Stimulated activated CD8-positive, alpha-beta memory T cell treated with anti-CD3 and anti-CD28 coated beads, Interleukin-2, amount 100 ng/mL, for 1 hour (primary cell): Measurements from ENCODE around the gene FBXL22.

Experiments
- DNase-seq, 2 donors: peaks; one replicate each; pipeline ENCODE4 v3.0.0-alpha.2; 2020; ENCODE audit warnings: low read depth in 2 of 2

FBXL22 gene

GRCh38 chr15:63597038-63597790 lies at the start of gene FBXL22:
FBXL22 (plus strand) TSS chr15:63597387; CDS start chr15:63597393, 6 bp downstream.
- DNase-seq = no peak

GRCh38 chr15:63551400-63551799 lies 45.8 kb upstream of the FBXL22 start:
- no peak for DNase-seq

GRCh38 chr15:63553388-63553791 lies 43.8 kb upstream of the FBXL22 start:
- no peak for DNase-seq

GRCh38 chr15:63554337-63554927 lies 42.8 kb upstream of the FBXL22 start:
- no peak for DNase-seq

DNA sequence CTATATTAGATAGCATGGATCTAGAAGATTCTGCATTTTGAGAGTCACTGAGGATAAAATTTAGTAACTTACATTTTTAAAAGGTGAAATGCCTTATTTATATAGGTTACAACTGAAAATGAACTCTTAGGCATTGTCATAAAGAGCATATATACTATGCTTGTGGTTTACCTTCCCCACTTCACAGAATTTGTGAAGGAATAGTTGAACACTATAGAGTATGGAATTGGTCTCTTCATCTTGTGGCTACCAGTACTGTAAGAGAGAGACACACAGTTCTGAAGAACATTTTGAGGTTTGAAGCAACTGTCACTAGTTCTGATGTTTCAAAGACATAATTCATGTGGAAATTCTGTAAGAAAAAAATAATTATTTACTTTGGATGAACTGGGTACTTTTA lies 41.7 kb upstream of the FBXL22 start:
- no peak for DNase-seq

DNA sequence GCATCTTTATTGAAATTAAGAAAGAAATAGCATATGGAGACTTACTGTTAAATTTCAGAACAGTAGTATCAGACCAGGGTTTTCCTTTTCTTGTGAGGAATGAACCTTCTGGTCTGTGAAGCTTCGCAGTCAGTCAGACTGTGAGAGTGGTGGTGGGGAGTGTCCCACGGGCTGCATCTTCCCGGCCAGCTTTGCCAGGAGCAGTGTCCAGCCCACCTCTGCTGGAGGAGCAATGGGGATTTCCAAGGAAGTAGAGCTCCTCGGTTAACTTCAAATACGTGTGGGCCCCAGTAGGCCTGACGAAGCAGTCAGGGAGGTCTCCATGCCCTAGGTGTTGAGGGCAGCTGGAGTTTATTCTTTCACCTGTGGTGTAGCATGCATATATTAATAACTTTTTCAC lies 40.9 kb upstream of the FBXL22 start:
- DNase-seq = no peak

DNA sequence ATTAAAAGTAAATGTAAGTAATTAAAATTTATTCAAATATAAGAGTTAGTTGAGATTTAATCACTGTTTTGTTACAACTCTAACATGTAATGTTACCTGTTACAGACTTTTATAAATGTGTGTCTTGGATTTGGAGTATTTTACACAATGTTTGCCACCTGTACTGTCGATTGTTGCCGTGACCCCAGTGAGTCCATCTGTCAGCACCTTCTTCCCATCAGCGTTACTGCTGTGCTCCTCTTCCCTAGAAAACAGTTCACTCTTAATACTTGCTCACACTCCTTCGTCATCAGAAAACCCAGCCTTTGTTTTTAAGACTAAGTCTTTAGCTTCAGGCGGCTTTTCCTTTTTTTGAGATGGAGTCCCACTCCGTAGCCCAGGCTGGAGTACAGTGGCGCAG lies 40.5 kb upstream of the FBXL22 start:
- DNase-seq = no peak

GRCh38 chr15:63559753-63560152 lies 37.4 kb upstream of the FBXL22 start:
- no peak for DNase-seq

DNA sequence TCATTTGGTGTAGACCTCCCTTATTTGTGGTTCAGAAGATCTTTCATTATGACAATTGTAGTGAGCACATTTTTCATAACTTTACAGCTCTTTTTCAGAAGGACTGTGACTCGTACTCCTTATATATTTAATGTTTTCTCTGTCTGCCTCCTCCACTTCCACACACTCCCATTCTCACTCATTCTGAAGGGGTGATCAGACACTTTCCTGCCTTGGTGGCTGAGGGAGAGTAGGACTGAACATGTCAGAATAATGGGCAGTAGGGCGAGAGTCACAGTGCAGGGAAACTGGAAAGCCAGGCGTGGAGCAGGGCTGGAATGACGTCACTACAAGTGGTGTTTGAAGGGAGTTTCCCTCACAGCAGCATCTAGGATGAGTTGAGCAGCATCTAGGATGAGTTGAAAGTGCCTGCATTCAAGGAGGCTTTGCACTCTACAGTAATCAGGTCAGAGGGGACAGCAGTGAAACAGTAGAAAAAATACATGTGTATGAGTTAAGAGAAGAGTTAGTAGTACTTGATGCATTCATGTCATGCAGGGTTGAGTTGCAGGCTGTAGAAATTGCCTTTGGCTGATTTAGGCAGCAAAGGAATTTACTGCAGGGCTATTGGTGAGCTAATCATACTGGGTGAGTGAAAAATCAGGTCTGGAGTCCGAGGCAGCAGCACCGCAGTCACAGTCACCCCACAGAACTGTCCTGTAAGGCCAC lies 36.3 kb upstream of the FBXL22 start:
- no peak for DNase-seq

DNA sequence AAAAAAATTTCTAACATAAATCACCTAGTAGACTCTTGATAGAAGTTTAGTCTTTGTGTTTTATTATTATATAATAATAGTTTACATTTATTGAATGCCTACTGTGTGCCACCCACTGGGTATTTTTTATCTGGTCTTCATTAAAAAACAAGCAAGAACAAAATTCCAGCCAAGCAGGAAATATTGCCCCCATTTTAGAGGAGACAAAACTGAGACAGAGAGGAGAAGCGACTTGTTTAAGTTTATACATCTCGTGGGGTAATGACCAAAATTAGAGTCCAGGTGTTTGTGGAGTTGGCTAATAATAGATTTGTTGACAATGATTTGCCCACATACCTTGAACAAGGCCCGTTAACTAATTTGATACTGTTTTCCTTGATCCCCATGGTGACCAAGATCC lies 33.1 kb upstream of the FBXL22 start:
- no peak for DNase-seq

- DNase-seq = no peak
These were observed 31.5 kb upstream of the FBXL22 start for GRCh38 chr15:63565536-63566186.

GRCh38 chr15:63572749-63573464 lies 24.3 kb upstream of the FBXL22 start:
- DNase-seq = no peak

- no peak for DNase-seq
These were observed 23.7 kb upstream of the FBXL22 start for GRCh38 chr15:63573533-63573932.

GRCh38 chr15:63575312-63575711 lies 21.9 kb upstream of the FBXL22 start:
- DNase-seq = no peak

- DNase-seq = no peak
These were observed 20.7 kb upstream of the FBXL22 start for GRCh38 chr15:63576441-63576840.

GRCh38 chr15:63582179-63582578 lies 15.0 kb upstream of the FBXL22 start:
- DNase-seq = no peak

DNA sequence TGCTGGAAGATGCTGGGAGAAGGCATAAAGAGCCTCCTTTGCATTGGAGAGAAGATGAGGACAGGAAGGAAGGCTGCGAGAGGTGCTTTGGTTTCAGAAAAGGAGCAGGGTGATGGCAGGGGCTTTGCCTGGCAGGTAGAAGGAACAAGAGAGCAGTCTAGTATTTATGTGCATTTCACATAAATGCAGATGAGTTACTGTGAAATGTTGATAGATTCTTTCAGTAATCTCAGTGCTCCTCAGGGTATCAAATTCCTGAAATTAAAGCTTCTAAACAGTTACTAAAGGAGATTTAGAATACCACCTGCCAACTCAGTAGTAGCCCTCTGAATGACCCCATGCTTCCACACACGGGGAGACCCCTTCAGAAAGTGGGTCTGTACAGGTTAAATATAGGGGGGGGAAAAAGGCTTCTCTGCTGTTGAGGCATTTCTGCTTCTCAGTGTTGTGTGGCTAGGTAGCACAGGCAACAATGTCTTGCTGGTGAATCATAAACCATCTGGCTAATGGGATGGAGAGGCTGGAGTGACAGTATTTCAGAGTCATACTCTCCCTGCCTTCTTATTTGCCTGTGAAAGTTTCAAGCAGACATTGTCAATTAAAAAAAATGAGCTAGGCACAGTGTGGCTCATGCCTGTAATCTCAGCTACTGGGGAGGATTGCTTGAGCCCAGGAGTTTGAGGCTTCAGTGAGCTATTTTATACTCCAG lies 14.3 kb upstream of the FBXL22 start:
- no peak for DNase-seq

GRCh38 chr15:63586790-63587189 lies 10.4 kb upstream of the FBXL22 start:
- DNase-seq = no peak

- no peak for DNase-seq
These were observed 9.7 kb upstream of the FBXL22 start for GRCh38 chr15:63587527-63587926.

DNA sequence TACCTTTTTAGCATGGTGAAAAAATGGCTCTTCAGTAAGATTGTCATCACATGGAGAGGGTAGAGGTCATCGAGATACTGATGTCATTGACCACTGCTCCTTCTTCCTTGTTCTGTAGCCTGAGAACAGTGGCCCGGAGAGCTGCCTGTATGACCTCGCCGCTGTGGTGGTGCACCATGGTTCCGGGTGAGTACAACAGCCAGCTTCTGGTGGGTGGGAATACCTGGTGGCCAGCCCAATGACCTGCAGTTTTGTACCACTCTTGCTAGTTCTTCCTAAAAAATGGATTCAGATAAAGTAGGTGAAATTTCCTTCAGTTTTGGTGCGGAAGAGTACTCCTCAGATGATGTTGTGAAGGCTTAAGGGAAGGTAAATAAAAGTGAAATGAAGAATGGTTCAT lies 8.4 kb upstream of the FBXL22 start:
- DNase-seq = no peak
